ENCODE results near the gene HCCS.

DNA sequence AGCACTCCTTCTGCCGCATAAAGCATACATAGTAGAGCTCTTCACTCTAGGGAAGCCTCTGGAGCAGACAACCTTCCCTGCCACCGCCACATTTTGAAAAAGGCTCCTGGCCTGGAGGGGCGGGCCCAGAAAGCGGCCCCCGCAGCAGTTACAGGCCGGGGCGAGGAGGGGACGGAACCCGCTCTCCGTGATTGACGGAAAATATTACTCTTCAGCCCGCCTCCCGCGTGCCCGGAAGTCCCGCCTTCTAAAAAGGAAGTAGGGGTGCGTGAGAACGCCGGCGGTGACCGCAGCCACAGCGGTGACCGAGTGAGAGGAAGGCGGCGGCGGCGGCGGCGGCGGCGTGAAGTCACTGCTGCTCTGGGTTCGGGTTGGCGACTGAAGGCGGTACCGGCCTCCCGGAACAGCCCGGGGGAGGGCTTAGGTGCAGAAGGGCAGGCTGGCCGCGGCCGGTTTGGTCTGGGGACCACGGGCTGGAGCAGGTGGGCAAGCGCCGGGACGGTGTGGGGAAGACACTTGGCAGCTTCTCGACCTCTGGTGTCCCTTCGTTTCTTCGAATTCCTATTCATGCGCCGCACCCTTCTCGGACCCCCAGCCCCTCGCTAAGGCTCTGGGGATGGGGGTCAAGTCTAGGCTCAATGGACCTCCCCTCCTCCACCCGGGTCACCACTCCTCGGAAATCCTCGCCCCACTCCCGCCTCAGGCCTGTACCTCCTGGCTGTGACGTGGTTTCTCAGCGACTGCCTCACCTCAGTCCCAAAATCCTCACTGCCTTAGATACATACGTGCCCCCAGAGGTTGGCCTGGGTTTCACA is at the start of gene HCCS:
- TF ChIP-seq, protein P1, sequence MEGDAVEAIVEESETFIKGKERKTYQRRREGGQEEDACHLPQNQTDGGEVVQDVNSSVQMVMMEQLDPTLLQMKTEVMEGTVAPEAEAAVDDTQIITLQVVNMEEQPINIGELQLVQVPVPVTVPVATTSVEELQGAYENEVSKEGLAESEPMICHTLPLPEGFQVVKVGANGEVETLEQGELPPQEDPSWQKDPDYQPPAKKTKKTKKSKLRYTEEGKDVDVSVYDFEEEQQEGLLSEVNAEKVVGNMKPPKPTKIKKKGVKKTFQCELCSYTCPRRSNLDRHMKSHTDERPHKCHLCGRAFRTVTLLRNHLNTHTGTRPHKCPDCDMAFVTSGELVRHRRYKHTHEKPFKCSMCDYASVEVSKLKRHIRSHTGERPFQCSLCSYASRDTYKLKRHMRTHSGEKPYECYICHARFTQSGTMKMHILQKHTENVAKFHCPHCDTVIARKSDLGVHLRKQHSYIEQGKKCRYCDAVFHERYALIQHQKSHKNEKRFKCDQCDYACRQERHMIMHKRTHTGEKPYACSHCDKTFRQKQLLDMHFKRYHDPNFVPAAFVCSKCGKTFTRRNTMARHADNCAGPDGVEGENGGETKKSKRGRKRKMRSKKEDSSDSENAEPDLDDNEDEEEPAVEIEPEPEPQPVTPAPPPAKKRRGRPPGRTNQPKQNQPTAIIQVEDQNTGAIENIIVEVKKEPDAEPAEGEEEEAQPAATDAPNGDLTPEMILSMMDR (IDR thresholded peaks at IDR 0.05): peak in 1 of 6 experiments; percentile 4
- peak in 3 of 4 donors; percentile 76 to 83 (median 82) for TF ChIP-seq POLR2A (IDR thresholded peaks at IDR 0.05)

All from esophagus squamous epithelium (tissue), 4 donors.